HG03457 (cell line): Measurements from ENCODE around the gene ZMYND19.
"Not testable (repeated sequence)": the region's sequence is repeated elsewhere in the genome, so short reads cannot be mapped to it uniquely, and the experiment has no call there.

Experiments used
- ATAC-seq: cut with Tn5 transposase; IDR thresholded peaks from one replicate; pipeline ENCODE4 v1.9.1; 2021; ENCODE audit warnings: moderate number of reproducible peaks; ENCODE audit not compliant: unreplicated experiment

Gene ZMYND19

DNA sequence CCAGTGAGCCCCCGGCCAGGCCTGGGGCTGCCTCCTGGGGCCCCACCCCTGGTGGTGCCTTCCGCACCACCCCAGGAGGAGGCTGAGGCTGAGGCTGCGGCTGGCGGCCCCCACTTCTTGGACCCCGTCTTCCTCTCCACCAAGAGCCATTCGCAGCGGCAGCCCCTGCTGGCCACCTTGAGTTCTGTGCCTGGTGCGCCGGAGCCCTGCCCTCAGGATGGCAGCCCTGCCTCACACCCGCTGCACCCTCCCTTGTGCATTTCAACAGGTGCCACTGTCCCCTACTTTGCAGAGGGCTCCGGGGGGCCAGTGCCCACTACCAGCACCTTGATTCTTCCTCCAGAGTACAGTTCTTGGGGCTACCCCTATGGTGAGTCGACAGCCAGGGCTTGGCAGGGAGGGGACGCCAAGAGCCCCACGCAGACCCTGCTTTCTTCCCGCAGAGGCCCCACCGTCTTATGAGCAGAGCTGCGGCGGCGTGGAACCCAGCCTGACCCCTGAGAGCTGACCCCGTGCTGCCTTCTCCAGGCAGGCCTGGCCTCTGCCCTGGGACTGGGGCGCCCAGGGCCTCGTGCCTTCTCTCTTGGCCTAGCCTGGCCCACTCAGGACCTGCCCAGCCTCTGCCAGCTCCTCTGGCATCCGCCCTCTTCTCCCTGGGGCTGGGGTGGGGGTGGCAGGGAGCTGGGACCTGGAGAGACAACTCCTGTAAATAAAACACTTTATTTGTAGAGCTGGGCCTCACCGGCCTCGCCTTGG is 24.5 kb upstream of the ZMYND19 start:
- no peak for ATAC-seq

DNA sequence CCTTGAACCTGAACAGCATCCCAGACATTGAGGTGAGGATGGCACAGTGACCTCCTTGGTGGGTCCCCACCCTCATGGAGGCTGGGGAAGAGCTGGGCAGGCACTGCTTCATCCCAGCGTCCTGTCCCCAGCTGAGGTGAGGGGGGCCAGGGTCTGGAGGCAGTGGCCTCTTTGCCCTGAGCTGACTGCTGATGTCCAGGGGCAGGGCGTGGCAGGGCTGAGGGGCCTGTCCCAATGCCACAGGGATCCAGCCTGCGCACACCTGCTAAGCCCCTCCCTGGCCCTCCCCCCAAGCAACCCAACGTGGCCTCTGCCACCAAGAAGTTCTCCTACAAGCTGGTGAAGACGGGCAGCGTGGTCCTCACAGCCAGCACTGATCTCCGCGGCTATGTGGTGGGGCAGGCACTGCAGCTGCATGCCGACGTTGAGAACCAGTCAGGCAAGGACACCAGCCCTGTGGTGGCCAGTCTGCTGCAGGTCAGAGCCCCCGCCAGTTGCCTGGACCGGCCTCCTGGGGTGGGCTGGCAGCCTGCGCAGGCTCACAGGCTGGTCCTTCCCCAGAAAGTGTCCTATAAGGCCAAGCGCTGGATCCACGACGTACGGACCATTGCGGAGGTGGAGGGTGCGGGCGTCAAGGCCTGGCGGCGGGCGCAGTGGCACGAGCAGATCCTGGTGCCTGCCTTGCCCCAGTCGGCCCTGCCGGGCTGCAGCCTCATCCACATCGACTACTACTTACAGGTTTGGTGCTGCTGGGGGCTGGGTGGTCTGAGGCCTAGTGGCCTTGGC is 23.6 kb upstream of the ZMYND19 start:
- ATAC-seq, result no peak

DNA sequence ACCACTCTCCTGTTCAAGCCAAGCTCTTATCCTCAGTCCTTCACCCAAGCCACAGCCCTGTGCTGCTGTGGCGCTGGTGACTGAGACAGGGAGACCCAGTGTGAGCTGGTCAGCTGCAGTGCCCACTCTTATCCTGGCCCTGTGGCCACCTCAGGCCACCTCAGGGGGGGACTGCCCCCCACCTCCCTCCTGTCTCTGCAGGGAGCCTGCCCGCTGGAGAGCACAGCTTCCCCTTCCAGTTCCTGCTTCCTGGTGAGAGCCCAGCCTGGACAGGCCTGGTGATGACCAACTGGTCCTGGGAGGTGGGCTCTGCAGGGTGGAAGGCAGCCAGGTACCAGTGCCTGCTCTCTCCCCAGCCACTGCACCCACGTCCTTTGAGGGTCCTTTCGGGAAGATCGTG is 22.9 kb upstream of the ZMYND19 start:
- ATAC-seq, result no peak

DNA sequence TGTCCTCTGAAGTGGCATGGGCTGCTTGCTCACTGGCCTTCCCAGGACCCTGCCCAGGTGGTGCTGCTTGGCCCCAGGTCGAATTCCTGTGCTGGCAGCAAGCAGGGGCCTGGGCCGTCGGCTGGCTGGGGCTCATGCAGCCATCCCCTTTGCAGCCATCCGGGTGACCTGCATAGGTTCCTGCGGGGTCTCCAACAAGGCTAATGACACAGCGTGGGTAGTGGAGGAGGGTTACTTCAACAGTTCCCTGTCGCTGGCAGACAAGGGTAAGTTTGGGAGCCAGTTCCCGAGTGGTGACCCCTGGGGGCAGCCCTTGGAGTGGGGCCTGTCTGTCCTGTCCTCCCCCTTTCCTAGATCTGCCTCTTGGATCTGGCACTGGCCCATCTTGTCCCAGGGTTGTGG is 22.4 kb upstream of the ZMYND19 start:
- ATAC-seq, result no peak

DNA sequence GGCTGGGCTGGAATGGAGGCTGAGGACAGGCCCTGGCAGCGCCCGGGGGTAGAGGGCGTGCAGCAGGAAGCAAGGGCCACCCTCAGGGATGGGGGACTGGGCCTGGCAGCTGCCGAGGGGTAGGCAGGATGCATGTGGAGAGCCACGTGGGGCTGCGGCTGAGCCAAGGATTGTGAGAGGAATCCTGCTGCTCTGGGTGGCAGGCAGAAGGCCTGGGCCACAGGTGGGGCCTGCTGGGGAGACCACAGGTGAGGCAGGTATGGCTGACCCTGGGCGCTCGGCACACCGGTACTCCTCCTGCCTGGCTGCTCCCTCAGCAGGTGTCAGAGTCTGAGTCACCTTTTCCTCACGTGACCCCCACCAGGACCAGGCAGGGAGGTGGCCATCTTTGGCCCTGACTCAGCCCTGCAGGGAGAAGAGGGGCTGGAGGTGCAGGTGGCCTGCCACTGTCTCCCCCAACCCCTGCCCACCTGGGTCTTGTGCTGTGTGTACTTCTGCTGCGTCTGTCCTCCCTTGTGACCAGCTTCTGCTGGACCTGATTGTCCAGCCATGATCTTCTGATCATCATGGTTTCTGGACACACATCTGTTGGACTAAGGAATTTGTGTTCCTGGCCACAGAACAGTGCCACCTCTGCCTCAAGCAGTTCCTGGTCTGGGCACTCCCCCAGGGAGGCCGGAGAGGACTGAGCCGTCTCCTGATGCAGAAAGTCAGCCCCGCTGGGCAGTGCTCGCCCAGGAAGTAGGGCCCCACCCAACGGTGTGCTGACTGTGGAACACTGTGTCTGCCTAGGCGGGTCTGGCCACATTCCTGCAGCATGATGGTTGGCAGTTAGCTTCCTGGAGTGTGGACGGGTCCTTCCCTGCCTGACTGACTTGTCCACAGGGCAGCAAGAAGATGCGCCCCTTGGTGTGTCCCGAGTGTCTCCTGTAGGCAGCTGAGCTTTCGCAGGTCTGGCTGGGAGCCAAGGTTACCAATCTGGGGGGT is 21.6 kb upstream of the ZMYND19 start:
- no peak for ATAC-seq

DNA sequence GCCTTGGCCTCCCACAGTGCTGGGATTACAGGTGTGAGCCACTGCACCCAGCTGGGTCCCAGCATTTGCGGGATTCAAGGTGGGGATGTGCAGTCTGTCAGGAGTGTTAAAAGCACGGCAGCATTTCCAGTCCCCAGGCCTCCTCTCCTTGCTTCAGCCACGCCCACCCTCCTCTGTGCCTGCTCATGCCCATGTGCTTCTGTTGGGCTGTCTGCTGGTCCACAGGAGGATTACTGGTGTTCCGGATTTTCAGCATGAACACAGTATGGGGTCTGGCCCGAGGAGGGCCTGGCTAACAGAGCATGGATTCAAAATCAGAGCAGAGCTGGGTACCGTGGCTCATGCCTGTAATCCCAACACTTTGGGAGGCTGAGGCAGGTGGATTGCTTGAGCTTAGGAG is 20.6 kb upstream of the ZMYND19 start:
- ATAC-seq, result no peak

DNA sequence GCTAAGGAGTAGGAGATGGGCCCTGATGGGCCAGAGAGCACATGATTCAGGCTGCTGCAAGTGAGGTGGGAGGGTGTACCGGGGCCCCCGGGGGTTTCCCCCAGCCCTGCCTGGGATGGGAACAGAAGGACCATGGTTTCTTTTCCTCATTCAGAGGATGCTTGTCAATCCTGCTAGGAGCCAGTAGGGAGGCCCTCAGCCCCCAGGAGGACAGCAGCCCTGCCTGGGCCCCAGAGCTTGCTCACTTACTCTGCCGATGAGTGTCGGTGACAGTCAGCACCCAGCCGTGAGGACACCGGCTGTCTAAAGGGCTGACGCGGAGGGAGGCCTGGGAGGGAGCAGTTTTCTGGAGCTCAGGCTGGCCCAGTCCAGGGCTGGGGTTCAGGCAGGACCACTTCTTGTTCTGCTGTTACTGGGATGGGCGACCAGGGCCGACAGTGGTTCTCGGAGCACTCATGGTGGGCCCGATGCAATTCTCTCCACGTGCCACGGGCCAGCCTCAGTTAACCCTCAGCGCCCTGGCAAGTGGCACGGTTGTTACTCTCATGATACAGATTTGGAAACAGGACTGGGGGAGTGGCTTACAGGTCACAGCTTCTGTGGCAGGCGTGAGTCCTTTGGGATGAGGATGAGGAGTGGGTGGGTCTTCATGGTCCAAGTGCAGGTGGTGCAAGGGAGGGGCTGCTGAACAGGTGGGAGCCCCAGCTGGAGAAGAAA is 17.0 kb upstream of the ZMYND19 start:
- no peak for ATAC-seq

DNA sequence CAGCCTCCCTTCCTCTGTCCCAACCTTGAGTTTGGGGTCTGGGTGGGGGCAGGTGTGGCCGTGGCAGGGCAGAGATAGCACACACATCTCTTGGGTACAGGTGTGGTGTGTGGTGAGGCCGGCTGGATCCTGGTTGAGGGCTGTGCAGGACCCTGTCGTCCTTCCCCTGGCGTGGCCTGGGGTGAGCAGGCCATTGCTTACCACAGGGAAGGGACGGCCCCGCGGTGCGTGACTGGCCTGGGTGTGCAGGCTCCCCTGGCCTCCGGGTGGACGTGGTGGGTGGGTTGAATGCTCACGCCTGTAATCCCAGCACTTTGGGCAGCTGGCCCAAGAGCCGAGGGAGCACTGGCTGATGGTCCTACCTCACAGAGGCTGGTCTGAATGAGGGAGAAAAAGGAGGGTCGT is 16.4 kb upstream of the ZMYND19 start:
- ATAC-seq, result no peak

DNA sequence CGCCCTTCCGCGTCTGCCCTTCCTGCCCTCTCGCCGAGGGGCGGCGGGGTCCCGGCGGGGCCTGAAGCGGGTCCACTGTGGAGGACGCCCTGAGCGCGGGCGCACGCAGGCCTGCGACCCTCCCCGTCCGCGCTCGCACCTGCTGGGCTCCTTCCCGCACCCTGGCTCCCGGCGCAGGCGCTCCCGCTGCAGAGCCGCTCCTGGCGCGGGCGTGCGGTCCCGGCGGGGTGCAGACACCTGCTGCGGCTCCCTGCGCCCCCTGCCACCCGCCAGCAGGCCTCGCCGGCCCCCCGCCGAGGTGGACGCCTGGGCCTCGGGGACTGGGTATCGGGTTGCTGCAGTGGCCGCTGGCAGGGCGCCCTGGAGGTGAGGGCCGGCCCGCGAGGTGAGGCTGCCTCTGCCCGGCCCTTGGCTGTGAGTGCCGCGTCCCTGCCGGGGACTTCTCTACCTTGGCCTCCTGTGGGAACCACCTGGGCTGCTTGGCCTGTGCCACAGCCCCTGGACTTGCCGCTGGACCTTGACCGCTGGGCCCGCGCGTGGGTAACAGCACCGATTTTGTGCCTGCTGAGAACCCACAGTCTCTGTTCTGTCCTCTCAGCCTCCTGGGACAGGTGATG is 15.8 kb upstream of the ZMYND19 start:
- ATAC-seq, result no peak

DNA sequence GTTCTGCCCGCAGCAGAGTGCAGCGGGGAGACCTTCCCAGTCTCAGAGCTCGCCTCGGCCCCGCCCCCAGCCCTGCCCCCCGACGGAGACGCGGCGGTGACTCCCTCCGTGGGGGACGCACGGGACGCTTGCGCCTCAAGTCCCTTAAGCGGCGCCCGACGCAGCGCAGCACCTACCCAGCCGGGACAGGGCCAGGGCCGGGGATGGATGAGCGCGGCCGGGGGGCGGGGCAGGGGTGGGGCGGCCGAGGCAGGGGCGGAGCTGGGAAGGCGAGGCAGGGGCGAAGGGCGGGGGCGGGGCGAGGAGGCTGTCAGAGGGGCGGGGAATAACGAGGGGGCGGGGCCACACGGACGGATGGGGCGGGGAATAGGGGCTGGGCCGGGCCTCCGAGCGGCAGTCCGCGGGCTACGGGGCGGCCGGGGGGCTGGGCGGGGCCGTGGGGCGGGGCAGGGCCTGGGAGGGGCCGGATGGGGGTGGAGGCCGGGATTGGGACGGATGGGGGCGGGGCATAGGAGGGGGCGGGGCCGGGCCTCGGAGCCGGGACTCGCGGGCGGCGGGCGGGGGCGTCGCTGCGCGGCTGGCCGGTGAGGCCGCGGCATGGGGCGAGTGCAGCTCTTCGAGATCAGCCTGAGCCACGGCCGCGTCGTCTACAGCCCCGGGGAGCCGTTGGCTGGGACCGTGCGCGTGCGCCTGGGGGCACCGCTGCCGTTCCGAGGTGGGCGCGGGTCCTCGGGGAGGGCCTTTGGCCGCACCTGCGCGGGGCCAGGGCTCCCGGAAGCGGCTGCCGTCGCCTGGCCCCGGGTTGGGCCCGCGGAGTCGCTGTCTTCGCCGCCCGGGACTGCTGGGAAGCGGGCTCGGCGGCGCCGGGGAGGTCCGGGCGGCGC is 15.1 kb upstream of the ZMYND19 start, which contains the start of gene ARRDC1:
Gene ARRDC1, plus strand, starts transcription at position 566 of the 884 bp plus-strand sequence. Its CDS starts 32 bp downstream, at position 598.
- ATAC-seq, result peak; percentile 63

DNA sequence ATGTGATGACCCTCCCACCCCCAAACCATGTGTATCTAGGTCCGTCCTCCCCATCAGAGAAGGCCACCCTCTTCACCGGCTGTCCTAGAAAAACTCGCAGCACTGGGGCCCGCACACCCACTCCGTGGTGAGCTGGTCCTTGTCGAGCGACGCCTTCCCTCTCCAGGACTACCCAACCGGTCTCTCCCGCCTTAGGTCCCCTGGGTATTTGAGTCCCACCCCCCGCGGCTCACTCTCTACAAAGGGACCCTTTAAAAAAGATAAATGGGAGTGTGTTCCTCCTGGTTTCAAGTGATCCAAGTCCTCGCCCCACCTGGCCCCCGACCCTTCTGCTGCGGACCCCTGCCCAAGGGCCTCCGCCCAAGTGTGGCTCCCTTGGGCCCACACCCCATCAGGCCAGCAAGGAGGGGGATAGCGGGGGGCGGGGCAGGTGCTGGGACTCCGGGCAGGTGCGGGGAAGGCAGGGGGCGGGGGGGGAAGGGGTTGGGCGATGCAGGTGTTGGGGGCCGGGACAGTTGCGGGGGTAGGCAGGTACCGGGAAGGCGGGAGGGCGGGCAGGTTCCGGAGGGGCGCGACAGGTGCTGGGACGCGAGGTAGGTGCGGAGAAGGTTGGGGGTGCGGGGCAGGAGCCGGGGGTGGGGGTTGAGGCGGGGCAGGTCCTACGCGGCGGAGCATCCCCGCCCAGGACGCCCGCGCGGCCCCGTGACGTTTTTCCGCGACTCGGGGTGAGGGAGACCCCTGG is 14.2 kb upstream of the ZMYND19 start:
- no peak for ATAC-seq

DNA sequence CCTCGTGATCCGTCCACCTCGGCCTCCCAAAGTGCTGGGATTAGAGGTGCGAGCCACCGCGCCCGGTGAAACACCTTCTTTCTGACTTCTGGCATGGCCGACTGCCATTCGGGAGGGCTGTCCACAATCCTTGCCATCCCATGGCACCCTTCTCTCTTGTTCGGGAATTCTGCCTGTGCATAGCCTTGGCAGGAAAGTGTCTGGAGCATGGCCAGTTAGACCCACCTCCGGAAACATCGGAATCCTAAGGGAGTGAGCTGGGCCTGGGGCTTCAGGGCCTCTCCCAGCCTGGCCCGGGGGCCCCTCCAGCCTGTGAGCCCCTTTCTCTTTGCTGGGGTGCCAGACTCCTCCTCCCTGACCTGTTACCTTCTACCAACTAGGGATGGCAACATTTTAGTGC is 13.6 kb upstream of the ZMYND19 start:
- no peak for ATAC-seq

DNA sequence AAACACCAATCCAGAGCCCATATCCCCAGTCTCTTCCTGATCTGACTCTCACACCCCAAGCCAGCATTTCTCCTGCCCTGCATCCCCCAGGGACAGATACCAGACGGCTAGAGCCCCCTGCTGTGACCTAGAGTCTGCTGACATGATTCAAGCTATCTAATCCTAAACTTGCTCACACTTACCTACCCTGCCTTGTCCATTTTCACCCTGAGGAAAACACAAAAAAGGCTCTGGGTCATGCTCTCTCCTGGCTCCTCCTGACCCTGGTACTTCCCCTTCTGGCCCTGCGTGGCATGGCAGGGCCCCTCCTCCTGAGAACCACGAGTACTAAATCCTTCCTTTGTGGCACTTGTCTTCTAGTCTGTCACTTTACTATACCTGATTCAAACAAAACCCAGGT is 12.3 kb upstream of the ZMYND19 start:
- no peak for ATAC-seq

DNA sequence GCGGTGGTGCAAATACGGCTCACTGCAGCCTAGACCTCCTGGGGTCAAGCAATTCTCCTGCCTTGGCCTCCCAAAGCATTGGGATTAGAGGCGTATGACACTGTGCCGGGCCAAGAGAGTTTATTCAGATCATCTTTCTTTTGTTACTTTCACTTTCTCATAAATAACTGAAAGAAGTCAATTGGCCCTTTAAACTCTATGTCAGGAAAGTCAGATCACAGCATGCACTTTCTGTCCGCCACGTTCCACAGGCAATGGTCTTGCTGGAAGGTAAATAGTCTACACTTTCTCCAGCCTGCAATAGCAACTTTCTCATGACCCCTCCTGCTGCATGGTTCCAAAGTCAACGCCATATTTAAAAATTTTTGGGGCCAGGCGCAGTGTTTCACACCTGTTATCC is 8.6 kb upstream of the ZMYND19 start:
- ATAC-seq, result no peak

DNA sequence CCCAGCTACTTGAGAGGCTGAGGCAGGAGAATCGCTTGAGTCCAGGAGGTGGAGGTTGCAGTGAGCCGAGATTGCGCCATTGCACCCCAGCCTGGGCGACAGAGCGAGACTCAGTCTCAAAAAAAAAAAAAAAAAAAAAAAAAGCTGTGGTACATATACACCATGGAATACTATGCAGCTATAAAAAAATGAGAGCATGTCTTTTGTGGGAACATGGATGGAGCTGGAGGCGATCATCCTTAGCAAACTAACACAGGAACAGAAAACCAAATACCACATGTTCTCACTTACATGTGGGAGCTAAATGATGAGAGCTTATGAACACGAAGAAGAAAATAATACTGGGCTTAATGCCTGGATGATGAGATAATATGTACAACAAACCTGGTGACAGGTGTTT is 6.3 kb upstream of the ZMYND19 start:
- not testable (repeated sequence) for ATAC-seq

DNA sequence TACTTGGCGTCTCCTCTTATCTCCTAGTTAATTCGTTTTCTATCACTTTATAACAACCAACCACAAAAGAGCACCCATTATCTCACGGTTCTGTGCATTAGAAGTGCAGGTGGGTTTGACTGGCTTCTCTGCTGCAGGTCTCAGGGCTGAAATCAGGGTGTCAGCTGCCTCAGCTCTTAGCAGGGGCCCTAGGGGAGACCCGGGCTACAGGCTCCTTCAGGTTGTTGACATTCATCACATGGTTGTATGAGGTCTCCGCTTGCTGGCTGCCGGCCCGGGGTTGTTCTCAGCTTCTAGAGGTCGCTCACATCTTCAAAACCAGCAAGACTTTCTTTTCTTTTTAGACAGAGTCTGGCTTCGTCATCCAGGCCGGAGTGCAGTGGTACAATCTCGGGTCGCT is 2.9 kb upstream of the ZMYND19 start:
- no peak for ATAC-seq

DNA sequence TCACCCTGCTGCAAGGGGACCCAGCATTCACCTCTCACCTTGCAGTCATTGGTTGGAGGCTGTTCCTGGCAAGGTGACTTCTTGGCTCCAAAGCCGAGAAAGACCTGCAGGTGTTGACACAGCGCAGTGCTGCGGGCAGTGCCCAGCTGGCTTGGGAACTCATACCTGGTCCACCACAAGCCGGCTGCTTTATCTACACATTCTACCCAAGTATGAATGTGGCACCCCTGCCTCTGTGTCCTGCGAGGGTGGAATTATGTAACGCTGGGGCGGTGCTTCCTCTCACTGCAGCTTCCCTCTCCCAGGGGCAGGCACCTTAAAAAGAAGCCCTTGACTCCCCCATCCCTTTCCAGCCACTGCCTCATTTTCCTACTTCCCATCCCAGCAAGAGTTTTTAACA is 2.5 kb upstream of the ZMYND19 start:
- ATAC-seq, result no peak

DNA sequence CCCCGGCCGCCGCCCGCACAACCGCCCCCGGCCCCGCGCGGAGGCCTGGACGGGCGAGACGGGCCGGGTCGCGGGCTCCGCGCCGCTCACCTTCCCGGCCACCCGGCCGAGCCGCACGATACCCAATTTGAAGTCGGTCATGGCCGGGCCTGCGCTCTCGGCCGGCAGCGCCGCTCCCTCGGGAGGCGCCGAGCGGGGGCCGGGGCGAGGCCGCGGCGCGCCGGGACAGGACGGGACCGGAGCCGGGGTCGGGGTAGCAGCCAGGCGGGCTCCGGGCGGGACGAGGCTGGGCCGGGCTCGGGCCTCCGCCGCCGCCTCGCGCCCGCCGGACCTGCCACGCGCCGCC is 216 bp downstream of the ZMYND19 start:
- ATAC-seq, result peak; percentile 5
